ENCODE results near the gene ZCWPW1. TPM values are rescaled to one million over a fixed set of nuclear protein-coding genes. Genes with fewer than 3 reads are reported as not detected.

Gene ZCWPW1
- total RNA-seq, 1 donor from 2014 or later, result 3.8 TPM

DNA sequence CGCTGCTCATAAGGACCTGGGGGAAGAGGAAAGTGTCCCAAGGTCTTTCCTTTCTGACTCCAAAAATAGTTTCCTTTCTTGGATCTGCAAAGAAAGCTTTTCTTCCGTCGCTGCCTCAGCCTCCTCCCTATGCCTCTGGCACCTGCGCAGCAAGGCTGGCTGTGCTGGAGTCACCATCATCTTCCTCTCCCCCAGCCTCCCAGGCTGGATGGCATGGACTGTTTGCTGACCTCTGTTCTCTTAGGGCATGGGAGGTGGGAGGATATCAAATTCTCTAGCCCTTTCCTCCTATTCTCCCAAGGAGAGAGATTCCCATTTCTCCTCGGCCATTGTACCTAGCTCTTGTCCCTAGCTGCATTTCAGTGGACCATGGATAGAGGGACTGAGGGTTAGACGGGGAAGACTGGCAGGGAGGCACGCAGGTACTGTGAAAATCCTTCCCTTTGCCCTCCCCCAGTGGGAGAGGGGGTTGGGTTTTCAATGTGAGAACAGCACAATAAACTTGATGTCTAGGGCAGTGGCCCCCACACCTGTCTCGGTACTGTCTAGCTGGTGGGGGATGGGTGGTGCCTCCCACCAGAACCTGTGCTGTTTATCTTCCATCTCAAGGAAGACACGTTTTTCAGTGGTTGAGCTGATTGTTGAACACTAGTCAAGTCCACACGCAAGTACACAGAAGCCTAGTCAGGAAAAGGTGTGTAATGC, 5.2 kb upstream of the ZCWPW1 start:
- no peak for DNase-seq (ENCODE audit: low read depth)
- H3K4me3 ChIP-seq (ENCODE audit: low read depth, low read length), result no peak overlapping the region
- TF ChIP-seq, protein P1, sequence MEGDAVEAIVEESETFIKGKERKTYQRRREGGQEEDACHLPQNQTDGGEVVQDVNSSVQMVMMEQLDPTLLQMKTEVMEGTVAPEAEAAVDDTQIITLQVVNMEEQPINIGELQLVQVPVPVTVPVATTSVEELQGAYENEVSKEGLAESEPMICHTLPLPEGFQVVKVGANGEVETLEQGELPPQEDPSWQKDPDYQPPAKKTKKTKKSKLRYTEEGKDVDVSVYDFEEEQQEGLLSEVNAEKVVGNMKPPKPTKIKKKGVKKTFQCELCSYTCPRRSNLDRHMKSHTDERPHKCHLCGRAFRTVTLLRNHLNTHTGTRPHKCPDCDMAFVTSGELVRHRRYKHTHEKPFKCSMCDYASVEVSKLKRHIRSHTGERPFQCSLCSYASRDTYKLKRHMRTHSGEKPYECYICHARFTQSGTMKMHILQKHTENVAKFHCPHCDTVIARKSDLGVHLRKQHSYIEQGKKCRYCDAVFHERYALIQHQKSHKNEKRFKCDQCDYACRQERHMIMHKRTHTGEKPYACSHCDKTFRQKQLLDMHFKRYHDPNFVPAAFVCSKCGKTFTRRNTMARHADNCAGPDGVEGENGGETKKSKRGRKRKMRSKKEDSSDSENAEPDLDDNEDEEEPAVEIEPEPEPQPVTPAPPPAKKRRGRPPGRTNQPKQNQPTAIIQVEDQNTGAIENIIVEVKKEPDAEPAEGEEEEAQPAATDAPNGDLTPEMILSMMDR (conservative IDR thresholded peaks at IDR 0.05; ENCODE audit: low read depth, low read length), result no peak

DNA sequence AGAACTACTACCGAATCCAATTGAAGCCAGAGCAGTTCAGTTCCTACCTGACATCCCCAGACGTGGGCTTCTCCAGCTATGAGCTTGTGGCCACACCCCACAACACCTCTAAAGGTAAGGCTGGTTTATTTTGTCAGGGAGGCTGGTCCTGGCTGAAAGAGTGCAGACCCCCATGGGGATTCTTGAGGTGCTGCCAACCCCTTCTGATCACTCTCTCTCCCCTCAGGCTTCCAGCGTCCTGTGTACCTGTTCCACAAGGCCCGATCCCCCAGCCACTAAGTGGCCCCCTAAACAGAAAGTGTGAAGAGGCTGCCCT, 4.7 kb upstream of the ZCWPW1 start:
- no peak for DNase-seq (ENCODE audit: low read depth)

DNA sequence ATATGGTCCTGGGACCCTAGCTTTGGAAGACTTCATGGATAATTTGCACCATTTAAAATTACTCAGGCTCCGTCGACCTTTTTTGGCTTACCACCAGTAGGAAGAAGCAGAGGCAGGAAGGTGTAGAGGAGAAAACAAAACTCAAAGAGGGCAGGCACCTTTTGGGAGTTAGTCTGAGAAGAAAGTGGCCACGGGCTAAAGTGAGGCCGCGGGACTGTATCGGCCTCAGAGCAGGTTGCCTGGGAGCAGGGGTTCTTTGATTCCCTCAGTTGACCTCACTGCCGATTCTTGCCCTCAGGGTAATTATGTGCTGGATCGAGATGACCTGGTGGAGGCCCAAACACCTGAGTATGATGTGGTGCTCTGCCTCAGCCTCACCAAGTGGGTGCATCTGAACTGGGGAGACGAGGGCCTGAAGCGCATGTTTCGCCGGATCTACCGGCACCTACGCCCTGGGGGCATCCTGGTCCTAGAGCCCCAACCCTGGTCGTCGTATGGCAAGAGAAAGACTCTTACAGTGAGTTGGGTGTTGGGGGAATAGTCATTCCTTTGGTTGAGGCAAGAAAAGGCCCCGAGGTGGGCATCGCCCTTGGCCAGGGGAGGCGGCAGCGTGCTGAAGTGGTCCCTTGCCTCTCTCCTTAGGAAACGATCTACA, 4.2 kb upstream of the ZCWPW1 start:
- H3K4me3 ChIP-seq (ENCODE audit: low read depth, low read length), result no peak overlapping the region
- TF ChIP-seq, protein P1 (conservative IDR thresholded peaks at IDR 0.05; ENCODE audit: low read depth, low read length), result no peak
- DNase-seq (ENCODE audit: low read depth), result no peak

More for the DNA sequence above, 4.7 kb upstream of the ZCWPW1 start:
- TF ChIP-seq, protein P1 (conservative IDR thresholded peaks at IDR 0.05; ENCODE audit: low read depth, low read length), result no peak
- no peak overlapping the region for H3K4me3 ChIP-seq (ENCODE audit: low read depth, low read length)

DNA sequence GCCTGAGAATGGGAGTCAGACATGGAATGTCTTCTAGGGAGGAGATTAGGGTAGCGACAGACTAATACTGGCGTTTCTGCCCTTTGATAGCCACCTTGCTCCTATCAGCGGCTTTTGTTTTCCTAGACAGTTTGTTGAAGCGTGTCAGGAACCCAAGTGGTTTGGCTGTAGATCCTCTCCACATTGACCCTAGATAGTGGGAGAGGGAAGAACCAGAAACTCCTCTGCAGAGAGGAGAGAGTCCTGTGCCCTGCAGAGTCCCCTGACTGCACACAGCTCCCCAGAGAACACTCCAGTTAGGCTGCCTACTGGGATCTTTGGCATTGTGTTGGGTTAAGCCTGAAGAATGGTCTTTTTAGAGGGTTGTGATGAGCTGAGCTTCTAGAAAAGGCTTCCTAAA, 3.5 kb upstream of the ZCWPW1 start:
- TF ChIP-seq, protein P1 (conservative IDR thresholded peaks at IDR 0.05; ENCODE audit: low read depth, low read length), result no peak
- DNase-seq (ENCODE audit: low read depth), result no peak
- H3K4me3 ChIP-seq (ENCODE audit: low read depth, low read length), result no peak overlapping the region

DNA sequence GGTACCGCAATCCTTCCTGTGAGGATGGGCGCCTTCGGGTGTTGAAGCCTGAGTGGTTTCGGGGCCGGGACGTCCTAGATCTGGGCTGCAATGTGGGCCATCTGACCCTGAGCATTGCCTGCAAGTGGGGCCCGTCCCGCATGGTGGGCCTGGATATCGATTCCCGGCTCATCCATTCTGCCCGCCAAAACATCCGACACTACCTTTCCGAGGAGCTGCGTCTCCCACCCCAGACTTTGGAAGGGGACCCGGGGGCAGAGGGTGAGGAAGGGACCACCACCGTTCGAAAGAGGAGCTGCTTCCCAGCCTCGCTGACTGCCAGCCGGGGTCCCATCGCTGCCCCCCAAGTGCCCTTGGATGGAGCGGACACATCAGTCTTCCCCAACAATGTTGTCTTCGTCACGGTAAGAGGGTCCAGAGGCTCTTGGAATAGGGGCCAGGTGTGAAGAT, 2.8 kb upstream of the ZCWPW1 start:
- DNase-seq (ENCODE audit: low read depth), result no peak
- peak overlapping the region; percentile 4 for H3K4me3 ChIP-seq (ENCODE audit: low read depth, low read length)
- TF ChIP-seq, protein P1 (conservative IDR thresholded peaks at IDR 0.05; ENCODE audit: low read depth, low read length), result no peak

DNA sequence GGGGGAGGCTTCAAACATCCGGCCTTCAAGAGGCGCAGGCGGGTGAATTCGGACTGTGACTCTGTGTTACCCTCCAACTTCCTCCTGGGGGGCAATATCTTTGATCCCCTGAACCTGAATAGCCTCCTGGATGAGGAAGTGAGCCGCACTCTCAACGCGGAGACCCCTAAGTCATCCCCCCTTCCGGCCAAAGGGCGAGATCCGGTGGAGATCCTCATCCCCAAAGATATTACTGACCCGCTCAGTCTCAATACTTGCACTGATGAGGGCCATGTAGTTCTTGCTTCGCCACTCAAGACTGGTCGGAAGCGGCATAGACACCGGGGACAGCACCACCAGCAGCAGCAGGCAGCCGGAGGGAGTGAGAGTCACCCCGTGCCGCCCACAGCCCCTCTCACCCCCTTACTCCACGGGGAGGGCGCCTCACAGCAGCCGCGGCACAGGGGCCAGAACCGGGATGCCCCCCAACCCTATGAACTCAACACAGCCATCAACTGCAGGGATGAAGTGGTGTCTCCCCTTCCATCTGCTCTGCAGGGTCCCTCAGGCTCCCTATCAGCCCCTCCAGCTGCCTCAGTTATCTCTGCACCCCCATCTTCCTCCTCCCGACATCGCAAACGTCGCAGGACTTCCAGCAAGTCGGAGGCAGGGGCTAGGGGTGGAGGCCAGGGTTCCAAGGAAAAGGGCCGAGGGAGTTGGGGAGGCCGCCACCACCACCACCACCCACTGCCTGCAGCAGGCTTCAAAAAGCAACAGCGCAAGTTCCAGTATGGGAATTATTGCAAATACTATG, 2.2 kb upstream of the ZCWPW1 start:
- no peak for DNase-seq (ENCODE audit: low read depth)
- peak overlapping the region; percentile 92 for H3K4me3 ChIP-seq (ENCODE audit: low read depth, low read length)
- TF ChIP-seq, protein P1 (conservative IDR thresholded peaks at IDR 0.05; ENCODE audit: low read depth, low read length), result no peak

All from epithelial cell of proximal tubule (primary cell).